NCI-H187 treated with DMSO at 0.1 percent for 48 hours (cell line): ENCODE results near the gene LRRC32.

Experiments used
- DNase-seq: peaks from one replicate; lab custom pipeline; 2025; lab: John Stamatoyannopoulos, UW

The LRRC32 gene

GRCh38 chr11:76699451-76700091 lies 29.0 kb upstream of the LRRC32 start:
- DNase-seq: no peak

DNA sequence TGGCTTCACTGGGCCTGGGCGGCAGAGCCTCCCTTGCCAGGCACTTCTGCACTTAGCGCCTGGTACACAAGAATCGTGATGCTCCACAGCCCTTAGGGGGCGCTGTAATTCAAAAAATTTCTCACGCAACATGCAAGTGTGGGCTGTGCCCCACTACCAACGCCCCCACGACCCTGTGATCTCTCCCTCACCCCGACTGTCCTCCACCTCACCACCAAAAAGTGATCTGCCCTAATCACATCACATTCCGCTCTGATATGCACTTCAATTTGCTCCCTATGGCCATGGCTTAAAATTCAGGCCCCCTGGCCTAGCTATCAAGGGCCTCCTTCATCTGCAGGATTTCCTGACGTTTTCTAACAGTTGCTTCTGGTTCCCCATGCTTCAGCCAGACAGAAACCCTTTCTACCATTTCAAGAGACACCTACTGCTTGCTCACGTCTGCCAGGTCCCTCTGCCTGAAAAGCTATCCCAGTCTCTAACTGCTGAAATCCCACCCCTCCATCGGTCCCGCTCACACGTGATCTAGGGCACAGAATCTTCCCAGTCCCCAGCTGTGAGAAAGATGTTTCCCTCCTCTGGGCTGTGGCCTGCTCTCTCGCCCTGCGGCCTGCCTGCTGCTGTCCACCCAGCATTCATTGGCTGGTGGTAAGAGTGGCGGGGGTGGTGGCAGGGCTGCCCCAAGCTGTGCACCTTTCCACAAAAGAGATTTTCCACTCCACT lies 27.9 kb upstream of the LRRC32 start:
- no peak for DNase-seq

DNA sequence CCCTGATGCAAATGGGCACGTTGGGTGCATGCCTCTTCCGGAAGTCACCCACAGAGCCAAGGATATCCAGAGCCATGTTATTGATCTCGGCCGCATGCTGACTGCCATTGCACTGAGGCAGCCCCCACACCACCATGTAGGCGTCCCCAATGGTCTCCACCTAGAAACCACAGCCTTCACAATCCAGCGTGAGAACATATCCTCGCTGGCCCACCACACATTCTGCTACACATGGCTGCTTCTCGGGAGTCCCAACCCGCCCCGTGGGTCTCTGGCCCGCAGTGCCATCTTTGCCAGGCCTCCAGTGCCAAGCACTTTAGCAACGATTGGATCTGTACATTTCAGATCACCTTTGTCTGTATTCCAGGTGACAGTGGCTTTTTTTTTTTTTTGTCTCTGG lies 26.2 kb upstream of the LRRC32 start:
- no peak for DNase-seq

GRCh38 chr11:76695771-76696170 lies 25.2 kb upstream of the LRRC32 start:
- DNase-seq: no peak

GRCh38 chr11:76695133-76695532 lies 24.6 kb upstream of the LRRC32 start:
- DNase-seq: no peak

GRCh38 chr11:76694664-76695063 lies 24.1 kb upstream of the LRRC32 start:
- DNase-seq: no peak

- DNase-seq: no peak
Measured at GRCh38 chr11:76693806-76694205, 23.3 kb upstream of the LRRC32 start.

GRCh38 chr11:76692956-76693355 lies 22.4 kb upstream of the LRRC32 start:
- no peak for DNase-seq

DNA sequence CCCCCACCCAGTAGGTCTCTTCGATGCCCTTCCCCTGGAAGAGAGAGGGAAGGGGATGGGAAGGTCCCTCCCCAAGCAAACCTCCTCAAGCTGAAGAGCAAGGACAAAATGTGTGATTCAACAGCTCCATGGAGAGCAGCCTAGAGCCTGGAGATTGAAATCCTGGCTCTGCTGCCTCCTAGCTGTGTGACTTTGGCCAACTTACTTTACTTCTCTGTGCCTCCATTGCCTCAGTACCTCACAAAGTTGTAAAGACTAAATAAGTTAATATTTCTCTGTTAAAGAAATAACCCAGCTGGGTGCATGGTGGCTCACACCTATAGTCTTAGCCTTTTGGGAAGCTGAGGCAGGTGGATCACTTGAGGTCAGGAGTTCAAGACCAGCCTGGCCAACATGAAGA lies 21.1 kb upstream of the LRRC32 start:
- no peak for DNase-seq

DNA sequence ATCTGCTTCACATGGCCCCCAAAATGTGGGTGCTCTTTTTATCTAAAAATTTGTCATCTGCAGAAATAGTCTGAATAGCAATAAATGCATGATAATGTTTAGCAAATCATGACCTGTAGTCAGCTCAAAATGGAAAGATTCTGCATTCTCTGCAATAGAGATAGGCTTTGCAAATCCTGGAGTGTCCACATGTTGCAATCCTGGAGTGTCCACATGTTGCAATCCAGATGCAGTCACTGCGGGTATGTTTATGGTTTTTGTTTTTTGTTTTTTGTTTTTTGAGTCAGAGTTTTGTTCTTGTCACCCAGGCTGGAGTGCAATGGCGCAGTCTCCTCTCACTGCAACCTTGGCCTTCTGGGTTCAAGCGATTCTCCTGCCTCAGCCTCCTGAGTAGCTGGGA lies 20.2 kb upstream of the LRRC32 start:
- DNase-seq: no peak

DNA sequence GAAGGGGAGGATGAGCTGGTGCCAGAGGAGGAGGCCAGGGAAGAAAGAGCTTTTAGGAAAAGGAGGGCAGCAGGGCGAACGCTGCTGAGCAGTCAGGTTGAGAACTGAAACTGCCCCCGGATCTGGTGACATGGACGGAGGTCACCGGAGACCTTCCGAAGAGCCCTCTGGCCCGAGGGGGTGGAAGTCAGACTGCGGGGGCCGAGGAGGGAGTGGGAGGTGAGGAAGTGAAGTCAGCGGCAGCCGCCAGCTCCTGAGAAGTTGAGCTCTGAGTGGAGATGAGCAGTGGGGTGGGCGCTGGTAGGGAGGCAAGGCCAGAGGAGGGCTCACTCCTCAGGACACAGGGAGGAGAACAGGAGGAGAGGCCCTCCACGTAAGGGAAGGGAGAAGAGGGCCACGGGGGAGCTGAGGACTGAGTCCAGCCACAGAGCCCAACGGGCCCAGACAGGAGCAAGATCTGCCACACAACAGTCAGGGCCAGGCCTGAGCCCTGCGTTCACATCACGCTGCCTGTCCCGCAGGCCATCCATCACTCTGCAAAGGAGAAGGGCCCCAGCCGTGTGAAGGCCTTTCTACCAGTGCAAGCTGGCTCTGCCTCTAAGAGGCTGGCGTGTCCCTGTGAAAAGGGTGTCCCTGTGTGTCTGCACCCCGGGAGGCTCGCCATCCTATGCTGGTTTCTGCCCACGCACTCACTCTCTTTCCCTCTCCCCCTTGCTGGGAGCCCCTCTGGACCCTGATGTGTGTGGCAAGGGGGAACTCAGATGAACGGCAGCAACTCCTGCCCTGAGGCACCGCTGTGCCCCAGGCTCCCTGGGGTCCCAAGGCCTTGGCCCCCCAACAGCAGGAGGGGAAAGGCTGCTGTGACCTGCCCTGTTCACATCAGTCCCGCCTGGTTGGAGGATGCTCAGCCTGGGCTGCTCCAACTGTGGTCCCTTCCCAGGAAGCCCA lies 19.0 kb upstream of the LRRC32 start:
- no peak for DNase-seq

DNA sequence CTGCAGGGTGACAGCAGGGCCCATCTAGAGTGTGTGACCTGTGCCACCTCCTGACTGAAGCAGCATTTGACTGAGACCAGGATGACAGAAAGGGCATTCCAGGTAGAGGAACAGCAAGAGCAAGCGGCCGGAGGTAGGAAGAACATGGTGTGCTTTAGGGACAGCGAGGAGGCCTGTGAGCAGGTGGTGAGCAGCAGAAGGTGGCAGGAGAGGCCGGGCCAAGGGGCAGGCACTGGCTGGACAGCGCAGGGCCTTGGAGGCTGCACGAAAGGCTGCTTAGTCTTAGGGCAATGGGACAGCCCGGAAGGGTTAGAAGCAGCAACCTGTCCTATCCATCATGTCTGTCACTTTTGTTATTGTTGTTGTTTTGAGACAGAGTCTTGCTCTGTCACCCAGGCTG lies 17.6 kb upstream of the LRRC32 start:
- no peak for DNase-seq

DNA sequence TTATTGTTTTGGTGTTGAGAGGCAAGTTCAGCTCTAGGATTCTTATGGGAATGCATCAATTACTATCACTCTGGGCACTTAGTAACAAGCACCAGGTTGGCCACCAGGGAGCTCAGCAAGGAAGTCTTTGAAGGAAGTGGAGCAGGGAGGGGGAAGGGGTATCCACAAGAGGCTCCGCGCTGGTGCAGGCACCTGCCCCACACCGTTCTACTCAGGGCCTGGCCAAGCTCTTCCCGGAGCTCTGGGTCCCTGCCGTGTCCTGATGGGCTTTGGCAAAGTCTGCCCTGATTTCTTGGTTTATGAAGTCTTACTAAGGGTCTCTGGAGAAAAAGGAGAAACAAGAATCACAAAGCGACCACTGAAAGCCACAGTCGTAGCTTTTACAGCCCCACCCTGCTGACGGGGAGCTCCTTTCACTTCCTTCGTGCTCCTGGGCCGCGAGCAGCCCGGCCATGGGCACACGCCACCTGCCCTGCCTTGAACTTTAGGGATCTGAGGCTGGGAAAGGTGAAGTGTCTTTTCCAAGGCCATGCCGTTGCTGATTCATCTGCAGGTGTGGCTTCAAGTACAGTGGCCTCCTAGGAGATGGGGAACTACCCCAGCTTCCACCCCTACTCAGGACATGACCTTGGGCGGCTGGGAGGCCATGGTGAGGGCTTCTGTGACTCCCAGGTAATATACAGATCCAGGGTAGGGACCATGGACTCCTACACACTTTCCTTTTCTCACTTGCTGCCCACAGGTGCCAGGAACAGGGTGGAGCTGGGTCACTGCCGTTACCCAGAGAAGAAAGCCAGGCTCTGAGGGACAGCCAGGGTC lies 15.9 kb upstream of the LRRC32 start:
- no peak for DNase-seq

DNA sequence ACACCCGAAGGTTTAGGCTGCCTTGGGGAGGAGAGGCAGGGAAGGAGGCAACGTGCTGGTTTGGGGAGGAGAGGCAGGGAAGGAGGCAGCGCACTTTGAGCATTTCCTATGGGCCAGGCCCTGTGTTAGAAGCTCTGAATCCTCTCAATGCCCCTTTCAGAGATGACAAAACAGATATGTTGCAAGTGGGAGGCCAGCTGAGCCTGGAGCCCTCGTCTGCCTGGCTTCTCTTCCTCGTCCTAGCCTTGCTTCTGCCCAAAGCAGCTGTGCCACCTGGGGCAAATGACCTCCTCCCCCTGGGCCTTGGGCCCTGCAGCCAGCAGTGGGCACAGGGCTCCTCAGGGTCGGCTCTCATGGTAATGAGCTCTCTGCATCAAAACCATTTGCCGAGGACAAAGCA lies 15.3 kb upstream of the LRRC32 start:
- no peak for DNase-seq

DNA sequence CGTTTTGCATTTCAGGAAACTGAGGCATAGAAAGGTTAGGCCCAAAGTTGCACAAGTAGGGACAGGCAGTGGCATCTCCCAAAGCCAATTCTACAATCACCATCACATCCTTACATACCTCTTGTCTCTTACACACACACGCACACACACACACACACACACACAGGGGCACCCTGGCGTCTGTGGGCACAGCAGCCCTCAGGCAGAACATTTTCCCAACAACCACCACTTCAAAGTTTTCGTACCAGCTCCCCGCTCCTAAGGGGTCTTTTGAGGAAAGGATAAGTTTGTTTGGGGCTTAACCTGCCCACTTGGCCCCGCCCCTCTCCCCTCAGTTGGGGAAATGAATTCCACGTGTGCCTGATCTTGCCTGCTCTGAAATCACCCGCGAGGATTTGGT lies 14.7 kb upstream of the LRRC32 start:
- DNase-seq: no peak

GRCh38 chr11:76684516-76684915 lies 14.0 kb upstream of the LRRC32 start:
- no peak for DNase-seq

- no peak for DNase-seq
Measured at GRCh38 chr11:76683161-76684095, 12.9 kb upstream of the LRRC32 start.

DNA sequence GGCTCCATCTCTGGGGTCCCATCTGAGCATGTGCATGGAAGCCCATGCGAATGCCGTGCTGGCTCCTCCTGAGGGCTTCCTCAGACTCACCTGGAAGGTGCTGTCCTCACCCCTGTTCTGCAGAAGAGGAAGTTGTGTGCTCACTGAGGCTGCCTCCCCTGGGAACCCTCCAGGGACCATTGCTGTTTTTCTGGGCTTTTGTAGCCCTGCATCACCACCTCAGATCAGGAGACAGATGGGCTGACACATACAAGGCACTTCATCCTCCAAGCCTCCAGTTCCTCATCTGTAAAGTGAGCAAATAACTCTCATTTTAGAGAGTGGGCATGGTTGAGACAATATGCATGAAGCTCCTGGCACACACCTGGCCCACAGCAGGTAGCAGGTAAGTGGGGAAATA lies 12.1 kb upstream of the LRRC32 start:
- no peak for DNase-seq

DNA sequence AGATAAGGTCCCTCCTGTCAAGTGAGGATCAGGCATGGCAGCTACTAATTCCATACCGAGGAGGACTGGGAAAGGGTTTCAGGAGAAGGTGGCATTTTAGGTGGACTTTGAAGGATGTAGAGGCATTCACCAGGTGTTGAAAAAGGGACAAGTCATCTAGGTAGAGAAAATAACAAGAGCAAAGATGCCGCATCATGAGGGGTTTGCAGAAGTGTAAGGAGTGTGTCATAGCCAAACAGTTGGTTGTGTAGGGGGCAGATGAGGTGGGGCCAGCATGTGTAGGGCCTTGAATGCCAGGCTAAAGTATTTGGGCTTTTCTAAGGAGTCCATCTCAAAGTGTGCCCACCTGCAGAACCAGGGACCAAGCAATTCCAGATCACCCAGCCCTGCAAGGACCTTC lies 11.6 kb upstream of the LRRC32 start:
- no peak for DNase-seq

DNA sequence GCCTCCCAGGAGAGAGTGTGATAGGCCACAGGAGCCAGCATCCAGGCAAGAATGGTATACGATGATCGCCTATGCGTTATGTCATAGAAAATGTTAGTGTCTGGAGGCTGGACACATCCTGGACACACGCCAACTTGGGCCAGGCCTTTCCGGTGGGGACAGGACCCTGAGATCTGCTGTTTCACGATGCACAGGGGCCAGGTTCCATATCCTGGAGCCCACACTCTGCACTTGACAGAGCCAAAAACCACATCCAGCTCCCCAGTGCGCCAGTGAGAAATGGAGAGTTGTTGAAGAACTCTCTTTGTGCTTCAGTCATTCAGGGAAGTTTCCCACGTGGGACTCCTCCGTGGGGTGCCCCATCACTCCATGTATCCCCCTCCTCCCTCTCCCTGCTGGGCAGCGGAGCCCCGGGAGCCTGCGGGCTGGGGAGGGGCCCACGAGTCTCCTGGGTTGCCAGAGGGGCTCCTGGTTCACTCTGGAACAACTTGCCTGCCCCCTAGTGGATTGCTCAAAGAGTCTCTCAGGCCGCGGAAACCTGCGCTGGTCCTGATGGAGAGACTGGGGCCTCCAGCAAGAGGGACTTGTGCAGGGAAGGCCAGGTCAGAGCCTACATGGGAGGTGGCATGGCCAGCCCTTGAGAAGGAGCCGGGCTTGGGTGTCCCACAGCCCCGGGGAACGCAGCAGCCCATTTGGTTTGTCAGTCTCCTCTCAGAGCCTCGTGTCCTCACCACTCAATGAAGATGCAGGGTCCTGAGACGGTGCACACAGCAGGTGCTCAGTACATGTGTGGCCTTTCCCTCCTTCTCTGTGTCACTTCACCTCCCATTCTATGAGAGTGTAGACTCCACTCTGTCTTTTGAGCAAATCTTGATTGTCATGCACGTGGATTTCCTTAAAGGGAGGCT lies 10.2 kb upstream of the LRRC32 start:
- DNase-seq: no peak
